ENCODE data around the gene ITGA2B. TPM values are rescaled to one million over a fixed set of nuclear protein-coding genes. Genes with fewer than 3 reads are reported as not detected.
A peak's percentile ranks its signal among the peaks of the same experiment; 100 is the strongest.

Gene ITGA2B
- total and polyA plus RNA-seq, 10 of the 15 experiments (the other 5 are each of a cell fraction or from before 2014, with no cell fraction given) = 0.04 to 0.51 (median 0.21) TPM; not detected in 1

- peak; percentile 52; the same call in 1 of the 2 replicates for TF ChIP-seq NFYA (IDR thresholded peaks at IDR 0.05; ENCODE audit: borderline replicate concordance, low read depth, low read length)
- TF ChIP-seq PBX3 (IDR thresholded peaks at IDR 0.05; ENCODE audit: insufficient replicate concordance, low read depth, low read length) = peak; percentile 16
- TF ChIP-seq SIX5 (IDR thresholded peaks at IDR 0.05; ENCODE audit: low read depth, low read length, severe bottlenecking) = no peak
- TF ChIP-seq NFIC (IDR thresholded peaks at IDR 0.05; ENCODE audit: low read depth, low read length) = peak; percentile 89
- no peak for TF ChIP-seq ZSCAN29 (IDR thresholded peaks at IDR 0.05)
- TF ChIP-seq USF1 (IDR thresholded peaks at IDR 0.05; ENCODE audit: borderline replicate concordance, extremely low read length, insufficient read depth, low read depth, low read length) = peak; percentile 91
- TF ChIP-seq PKNOX1 (IDR thresholded peaks at IDR 0.05) = peak; percentile 24; the same call in 1 of the 2 replicates
- TF ChIP-seq RCOR1 (conservative IDR thresholded peaks at IDR 0.05; ENCODE audit: low read depth, low read length) = no peak
- TF ChIP-seq TBL1XR1 (IDR thresholded peaks at IDR 0.05; ENCODE audit: low read depth, low read length) = no peak
- TF ChIP-seq NKRF (conservative IDR thresholded peaks at IDR 0.05) = peak; percentile 85
- TF ChIP-seq ZBTB40 (IDR thresholded peaks at IDR 0.05; ENCODE audit: borderline replicate concordance) = no peak
- no peak for TF ChIP-seq NR2C1 (IDR thresholded peaks at IDR 0.05)
Observed at GRCh38 chr17:44344939-44345453, 44.5 kb downstream of the ITGA2B start, which contains the start of gene GRN (continued).

Measured in GM12878 (cell line).